ENCODE measurements around the gene TPM1.
"Not testable (repeated sequence)": the region's sequence is repeated elsewhere in the genome, so short reads cannot be mapped to it uniquely, and the experiment has no call there.

Gene TPM1

DNA sequence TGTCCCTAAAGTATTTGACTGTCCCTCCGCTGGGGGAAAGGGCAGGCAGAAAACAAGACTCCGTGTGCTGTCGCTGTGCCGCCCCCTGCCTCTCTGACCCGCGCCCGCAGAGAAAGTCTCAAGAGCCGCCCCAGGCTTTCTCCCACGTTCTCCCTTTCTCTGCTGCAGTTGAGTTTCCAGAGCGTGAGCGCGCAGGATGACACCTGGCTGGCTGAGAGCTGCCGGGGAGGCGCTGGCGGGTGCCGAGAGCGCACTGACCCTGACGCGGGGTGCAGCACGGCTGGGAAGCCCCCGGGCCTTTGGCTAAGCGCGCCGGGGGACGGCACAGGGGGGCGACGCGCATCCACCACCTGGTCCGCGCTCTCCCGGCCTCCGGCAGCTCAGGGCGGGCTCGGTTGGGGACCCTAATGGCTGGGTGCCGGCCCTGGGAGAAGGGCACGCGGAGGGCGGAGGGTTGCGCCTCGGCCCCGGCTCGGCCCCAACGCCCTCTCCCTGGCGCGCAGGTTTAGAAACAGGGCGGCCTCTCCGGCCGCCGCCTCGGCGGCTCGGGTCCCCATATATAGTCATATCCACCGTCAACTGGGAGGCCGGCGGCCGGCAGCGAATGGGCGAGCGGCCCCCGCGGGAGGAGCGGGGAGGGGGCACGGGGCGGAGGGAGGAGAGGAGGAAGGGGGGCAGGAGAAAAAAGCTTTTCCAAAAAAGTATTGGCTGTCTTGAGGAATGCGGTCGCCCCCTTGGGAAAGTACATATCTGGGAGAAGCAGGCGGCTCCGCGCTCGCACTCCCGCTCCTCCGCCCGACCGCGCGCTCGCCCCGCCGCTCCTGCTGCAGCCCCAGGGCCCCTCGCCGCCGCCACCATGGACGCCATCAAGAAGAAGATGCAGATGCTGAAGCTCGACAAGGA lies at the start of gene TPM1:
TSS of gene TPM1 (plus strand) at position 774 of the 903 bp plus-strand sequence. CDS start at position 857, 83 bp downstream.
- peak; percentile 98 for DNase-seq

- DNase-seq, result no peak
Observed at GRCh38 chr15:62993066-62993465, 49.5 kb upstream of the TPM1 start.

DNA sequence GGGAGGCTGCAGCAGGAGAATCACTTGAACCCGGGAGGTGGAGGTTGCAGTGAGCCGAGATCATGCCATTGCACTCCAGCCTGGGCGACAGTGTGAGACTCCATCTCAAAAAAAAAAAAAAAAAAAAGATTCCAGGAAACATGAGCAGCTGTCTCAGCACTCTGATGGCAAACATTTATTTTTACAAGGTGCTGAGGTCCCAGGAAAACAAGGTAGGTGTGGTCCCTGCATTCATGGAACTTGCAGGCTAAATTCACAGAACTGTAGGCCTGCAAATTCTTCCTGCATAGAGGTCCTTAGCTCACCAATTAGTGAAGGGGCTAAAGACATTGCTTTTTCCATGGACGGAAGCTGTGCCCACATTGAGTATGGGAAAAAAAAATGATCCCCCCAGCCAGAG lies 48.9 kb upstream of the TPM1 start:
- DNase-seq, result not testable (repeated sequence)

- peak; percentile 38 for DNase-seq
Observed at GRCh38 chr15:62994439-62994838, 48.1 kb upstream of the TPM1 start.

DNA sequence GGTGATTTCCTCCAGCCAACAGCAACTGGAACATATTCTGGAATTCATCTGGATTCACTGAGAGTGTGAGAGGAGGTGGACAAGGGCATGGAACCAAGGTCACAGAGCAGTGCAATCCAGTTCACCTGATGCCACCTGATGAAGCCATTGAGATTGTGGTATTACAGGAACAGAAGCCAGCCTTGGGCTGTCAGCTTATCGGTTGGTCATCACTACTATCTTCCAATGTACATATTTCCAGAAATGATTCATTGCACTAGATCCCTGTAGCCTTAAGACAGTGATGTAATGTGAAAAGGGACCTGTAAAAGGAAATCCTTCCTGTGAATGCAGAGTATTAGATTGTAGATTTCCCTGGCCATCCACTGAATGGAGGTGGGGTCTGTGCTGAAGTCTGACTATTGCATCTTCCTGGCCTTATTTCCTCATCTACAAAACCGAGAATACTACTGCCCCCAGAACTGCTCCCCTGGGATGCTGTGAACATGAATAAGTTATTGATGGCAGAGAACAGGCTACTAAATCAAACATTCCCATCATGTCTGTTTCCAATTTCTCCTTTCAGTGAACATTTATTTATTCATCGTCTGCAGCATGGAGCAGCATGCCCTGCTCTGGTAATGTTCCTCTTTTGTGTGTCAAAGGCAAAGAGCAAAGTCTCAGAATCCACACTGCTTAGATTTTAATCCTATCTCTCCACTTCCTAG lies 47.4 kb upstream of the TPM1 start:
- DNase-seq, result peak; percentile 89

GRCh38 chr15:62997441-62997840 lies 45.1 kb upstream of the TPM1 start:
- DNase-seq, result no peak

GRCh38 chr15:62998262-62998890 lies 44.2 kb upstream of the TPM1 start:
- DNase-seq, result no peak

GRCh38 chr15:62999178-62999577 lies 43.4 kb upstream of the TPM1 start:
- DNase-seq, result no peak

DNA sequence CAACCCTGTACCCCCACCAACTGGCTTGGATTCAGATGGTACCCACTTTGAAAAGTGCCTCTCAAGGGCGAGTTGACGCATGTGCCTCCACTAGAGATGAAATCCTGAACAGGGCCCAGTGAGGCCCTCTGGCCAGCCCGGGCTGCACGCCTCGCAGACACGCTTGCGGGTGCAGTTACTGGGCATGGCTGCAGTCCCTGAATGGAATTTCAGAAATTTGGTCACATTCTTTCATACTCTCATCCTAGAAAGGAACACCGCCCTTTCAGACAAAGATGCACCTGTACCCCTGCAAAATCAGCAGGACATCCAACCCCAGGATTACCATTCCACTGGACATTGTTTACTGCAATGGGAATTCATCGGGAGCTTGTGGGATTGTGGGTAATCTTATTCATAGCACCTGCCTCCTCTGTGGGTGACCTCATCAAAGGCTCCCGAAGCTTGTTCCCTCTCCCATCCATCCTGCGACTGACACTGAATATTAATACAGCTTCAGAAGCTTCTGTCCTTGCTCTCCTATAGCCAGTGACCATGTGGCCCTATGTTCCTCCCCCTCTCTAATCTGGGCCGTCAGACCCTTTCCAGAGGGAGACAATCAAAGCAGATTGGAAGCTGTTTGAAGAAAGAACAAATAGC lies 42.5 kb upstream of the TPM1 start:
- no peak for DNase-seq

DNA sequence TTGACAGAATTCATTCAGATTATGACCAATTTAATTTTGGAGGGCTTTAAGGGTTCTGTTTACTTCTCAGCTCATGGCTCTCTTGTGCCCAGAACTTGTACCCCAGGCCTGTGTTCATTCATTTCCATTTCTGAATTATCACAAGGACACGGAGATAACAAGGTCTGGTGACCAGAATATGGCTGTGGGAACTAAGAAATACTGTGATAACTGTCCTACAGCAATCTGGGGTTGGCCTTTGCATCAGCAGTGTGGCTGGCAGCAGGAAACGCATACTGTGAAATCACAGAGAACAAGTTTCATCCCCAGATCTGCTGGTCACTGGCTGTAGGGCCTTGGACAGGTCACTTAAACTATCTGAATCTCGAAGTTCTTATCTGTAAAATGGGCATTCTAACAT lies 41.8 kb upstream of the TPM1 start:
- no peak for DNase-seq

GRCh38 chr15:63004211-63004610 lies 38.3 kb upstream of the TPM1 start:
- DNase-seq, result no peak

DNA sequence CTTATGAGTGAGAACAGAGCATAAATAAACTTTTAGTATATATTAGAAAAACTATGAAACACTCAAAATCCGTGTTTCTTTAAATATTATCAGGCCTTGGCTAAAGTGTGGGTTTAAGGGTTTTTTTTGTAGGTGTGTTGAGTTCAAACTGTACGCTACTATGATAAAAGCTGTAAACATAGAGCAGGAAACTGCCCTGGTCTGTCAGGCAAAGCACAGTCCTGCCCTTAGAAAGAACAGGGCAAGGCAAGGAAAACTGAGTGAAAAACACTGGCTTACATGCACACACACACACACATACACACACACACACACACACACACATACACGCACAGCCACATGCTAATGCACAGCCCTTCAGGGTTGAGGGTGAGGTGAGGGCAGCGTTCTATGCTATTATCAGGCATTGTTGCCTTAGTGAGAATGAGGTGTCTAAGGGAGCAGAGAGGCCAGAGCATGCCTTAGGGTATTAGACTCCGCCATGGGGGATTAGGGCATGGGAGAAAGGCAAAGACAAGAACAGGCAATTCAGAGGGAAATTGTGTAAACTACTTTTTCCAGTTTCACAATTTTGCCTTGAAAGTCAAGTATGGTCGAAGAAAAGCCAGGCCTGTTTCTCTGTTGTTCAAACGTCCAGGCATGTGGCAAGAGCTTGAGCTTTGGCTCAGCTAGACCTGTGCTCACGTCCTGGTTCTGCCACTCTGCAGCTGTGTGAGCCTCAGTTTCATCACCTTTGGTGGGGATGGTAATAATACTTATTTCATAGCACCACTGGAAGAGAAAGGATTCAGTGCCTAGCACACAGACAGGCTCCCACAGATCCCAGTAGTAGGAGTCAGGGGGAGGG lies 36.3 kb upstream of the TPM1 start:
- no peak for DNase-seq

DNA sequence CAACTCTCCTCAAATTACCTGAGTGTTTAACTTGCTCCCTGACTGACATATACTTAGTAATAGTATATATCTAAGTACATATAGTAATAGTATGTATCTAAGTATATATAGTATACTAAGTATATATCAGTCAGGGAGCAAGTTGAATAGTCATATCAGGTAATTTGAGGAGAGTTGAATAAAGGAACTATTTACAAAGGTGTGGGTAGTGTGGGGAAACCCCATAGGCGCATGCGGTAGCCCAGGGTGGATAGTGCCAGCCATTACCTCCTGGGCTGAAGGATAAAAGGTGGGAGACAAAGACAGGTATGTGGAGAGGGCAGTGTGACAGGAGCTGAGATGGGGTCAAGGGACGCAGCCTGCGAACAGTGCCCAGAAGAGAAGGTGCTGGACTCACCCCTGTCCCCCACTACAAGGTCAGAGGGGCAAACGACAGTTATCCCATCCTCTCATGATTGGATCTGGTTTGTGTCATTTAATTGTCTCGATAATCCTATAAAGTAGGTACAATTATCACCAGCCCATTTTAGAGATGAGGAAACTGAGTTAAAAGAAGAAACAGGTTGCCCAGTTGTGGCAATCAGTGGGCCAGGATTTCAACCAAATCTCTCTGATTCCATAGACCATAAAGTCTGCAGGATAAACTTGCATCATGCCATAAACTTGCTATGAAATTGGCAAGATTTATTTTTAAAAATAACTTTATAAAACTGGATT lies 34.1 kb upstream of the TPM1 start:
- DNase-seq, result no peak

DNA sequence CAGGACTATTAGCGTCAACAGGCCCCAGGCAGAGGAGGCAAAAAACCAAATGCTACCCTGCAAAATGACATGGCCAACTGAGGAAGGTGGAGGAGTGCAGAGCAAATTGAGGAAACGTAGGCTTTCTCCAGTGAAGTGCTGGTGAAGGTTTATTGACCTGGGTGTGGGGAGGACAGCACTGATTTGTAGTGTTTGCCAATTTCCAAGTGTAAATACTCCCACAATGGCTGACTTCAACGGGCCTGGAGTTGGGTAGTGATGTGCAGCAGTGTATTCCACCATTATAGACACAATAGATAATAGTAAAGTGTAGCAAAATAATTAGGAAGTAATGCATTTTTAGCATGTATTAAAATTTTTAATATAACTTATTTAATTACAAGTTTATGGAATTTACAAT lies 32.2 kb upstream of the TPM1 start:
- DNase-seq, result no peak

DNA sequence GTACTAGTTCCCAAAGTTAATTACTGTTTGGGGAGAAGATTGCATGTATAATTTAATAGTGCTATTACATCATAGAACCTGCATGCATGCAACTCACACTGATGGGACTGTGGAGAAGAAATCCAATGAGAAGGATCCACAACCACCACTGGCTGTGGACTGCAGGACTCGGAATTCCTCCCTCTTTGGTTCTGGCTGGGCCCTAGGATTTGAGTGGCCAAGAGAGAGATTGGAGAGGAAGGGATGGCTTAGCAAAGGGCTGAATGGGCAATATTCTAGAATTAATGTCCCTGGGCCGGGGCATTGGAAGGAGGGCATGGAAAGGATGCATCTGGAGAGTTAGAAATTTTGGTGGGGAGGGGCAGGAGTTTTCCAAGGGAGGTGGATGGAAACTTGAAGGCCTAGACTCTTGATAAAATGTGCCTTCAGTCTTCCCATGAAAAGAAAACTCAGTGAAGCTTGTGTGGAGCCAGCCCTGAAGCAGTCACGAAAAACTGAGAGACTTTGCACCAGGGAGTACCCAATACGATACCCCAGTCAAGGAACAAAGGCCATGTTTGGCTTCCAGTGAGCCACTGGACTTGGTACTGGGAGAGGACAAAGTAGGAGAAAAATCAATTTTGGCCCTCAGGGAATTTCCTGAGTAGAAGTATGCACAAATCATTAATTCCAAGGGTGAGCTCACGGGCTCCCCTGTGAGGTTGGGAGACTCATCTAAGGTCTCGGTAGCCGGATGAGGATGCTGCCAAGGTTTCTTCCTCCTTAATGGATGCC lies 31.4 kb upstream of the TPM1 start:
- no peak for DNase-seq

- no peak for DNase-seq
Observed at GRCh38 chr15:63012444-63012843, 30.1 kb upstream of the TPM1 start.

DNA sequence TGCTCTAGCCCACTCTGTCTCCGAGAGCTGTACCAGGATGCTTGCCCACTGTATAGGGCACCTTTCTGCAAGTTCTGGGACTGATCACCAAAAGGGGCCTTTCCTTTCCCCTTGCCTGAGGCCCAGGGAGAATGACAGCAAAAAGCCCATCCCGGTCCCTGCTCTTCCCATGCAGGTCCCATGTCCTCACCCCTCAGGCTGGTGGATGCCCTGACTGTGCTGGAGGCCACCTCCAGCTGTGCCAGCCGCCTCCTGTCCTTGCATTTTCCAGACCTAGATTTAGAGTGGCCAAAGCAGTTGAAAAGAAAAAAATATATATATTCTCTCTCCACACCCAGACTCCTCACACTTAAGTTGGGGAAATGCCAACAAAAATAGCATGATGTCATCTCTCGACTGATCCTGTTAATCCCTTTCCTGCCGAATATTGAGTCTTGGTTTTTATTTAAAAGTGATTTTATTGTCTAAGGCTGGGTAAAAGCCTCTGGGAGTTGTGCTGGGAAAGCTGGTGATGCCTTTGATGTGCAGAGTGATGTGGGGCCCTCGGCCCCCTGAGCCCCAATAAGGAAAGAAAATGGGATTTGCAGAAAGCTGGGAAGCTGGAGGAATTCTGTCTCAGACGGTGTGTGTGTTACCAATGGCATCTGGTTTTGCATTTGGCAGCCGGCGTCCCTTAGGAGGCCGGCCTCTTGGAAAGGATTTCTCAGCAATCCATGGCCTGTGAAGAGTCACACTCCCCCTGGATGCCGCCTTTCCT lies 29.3 kb upstream of the TPM1 start:
- peak; percentile 93 for DNase-seq

GRCh38 chr15:63014578-63014977 lies 28.0 kb upstream of the TPM1 start:
- DNase-seq, result no peak

DNA sequence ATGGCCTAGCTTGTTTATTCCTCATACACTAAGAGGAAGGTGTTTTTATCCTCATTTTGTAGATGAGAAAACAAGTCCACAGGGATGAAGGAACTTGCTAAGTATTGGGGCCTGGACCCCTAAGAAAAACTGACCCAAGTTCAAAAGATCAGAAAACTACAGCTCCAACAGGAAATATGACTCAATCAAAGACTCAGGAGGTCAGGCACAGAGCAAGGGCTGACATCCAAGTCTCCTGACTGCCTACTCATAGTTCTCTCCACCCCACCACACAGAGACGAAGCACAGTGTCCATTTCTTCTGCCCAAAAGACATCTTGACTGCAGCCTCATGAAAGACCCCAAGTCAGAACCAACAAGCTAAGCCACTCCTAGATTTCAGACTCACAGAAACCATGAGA lies 26.9 kb upstream of the TPM1 start:
- DNase-seq, result peak; percentile 63

- DNase-seq, result no peak
Observed at GRCh38 chr15:63016234-63016633, 26.3 kb upstream of the TPM1 start.
